PFSK-1 (cell line): ENCODE results near the gene VSTM4.

Experiments
- POLR2AphosphoS5 ChIP-seq: IDR thresholded peaks from 2 replicates; pipeline ENCODE4 v1.6.1; 2012; ENCODE audit warnings: low read depth, mild to moderate bottlenecking, control low read depth, low read length, moderate library complexity
- SIN3A ChIP-seq: IDR thresholded peaks from 2 replicates; pipeline ENCODE4 v1.6.1; 2012; ENCODE audit warnings: mild to moderate bottlenecking, low read length, moderate library complexity, borderline replicate concordance; ENCODE audit not compliant: insufficient read depth
- TAF1 ChIP-seq: IDR thresholded peaks from 2 replicates; pipeline ENCODE4 v1.6.1; 2012; ENCODE audit warnings: low read length, control low read depth, borderline replicate concordance; ENCODE audit not compliant: insufficient read depth
- TF ChIP-seq, protein P1 (sequence below), 2 experiments: IDR thresholded peaks; 2 replicates each; pipeline versions ENCODE4 v1.6.1 to v1.8.0; 2011 to 2012; ENCODE audit warnings: low read depth in 2 of 2, low read length in 2 of 2, control low read depth in 1 of 2, inconsistent platforms in 1 of 2, mild to moderate bottlenecking in 1 of 2, moderate library complexity in 1 of 2; ENCODE audit not compliant: insufficient read depth in 1 of 2

DNA sequence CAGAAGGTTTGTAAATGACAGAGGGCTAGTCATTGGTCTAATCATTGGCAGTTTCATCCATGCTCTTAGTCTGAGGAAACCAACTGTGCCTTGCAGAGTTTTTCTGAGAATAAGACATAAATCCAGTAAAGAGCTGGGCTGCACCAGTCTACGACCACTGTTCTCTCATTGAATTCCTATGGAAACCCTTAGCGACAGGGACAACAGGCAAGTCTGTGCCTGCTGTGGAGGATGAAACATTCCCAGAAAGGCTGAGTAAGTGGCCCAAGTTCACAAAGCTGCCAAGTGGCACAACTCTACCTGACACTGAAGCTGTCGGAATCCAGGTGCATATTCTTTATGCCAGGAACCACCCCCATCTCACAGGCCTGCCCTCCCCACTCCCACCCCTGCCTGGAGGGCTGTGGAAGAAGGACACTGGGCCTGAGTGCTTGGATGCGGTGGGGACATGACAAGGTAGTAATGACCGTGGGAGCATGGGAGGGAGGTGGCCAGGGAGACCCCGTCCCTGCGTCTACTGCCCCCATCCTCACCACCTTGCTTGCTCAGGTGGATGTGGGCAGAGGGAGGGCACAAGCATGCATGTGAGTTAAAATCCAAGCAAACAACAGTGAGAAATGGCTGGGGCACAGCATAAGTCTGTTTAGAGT is 58.0 kb downstream of the VSTM4 start:
- TF ChIP-seq POLR2AphosphoS5 (no peak), TAF1 (no peak), SIN3A (no peak)
- TF ChIP-seq, protein P1, sequence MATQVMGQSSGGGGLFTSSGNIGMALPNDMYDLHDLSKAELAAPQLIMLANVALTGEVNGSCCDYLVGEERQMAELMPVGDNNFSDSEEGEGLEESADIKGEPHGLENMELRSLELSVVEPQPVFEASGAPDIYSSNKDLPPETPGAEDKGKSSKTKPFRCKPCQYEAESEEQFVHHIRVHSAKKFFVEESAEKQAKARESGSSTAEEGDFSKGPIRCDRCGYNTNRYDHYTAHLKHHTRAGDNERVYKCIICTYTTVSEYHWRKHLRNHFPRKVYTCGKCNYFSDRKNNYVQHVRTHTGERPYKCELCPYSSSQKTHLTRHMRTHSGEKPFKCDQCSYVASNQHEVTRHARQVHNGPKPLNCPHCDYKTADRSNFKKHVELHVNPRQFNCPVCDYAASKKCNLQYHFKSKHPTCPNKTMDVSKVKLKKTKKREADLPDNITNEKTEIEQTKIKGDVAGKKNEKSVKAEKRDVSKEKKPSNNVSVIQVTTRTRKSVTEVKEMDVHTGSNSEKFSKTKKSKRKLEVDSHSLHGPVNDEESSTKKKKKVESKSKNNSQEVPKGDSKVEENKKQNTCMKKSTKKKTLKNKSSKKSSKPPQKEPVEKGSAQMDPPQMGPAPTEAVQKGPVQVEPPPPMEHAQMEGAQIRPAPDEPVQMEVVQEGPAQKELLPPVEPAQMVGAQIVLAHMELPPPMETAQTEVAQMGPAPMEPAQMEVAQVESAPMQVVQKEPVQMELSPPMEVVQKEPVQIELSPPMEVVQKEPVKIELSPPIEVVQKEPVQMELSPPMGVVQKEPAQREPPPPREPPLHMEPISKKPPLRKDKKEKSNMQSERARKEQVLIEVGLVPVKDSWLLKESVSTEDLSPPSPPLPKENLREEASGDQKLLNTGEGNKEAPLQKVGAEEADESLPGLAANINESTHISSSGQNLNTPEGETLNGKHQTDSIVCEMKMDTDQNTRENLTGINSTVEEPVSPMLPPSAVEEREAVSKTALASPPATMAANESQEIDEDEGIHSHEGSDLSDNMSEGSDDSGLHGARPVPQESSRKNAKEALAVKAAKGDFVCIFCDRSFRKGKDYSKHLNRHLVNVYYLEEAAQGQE (IDR thresholded peaks at IDR 0.05; ENCODE audit: insufficient read depth in 1 of 2, low read depth in 2 of 2, low read length in 2 of 2) = no peak
